ENCODE data around the gene MYRIP. TPM values are rescaled to one million over a fixed set of nuclear protein-coding genes. Genes with fewer than 3 reads are reported as not detected.

The MYRIP gene
- total and polyA plus RNA-seq, 11 donors = 0.42 to 2.2 (median 0.90) TPM

DNA sequence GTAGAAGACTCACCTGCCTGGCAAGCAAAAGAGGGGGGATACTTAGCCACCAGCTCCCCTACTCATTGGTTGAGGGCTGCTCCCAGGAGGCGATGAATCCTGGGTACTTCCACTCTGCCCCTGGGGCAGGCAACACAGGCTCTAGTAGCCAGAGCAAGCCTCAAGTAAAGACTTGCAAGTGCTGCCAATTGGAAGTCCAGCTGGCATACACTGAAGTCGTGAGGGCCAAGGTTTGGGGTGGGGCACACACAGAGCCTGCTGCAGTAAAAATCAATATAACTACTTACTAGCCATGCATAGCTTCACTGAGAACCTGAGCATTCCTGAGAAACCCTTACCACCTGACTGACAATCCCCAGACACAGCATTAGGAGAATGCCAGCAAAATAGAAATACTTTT lies 377.1 kb downstream of the MYRIP start:
- intact Hi-C loops (cut with DNase I) = loop anchor here in 2 of 10 donors (10.0 kb wide), 2 partner anchors 372 to 642 kb away; no protein-coding TSS in a partner anchor
- WGBS, 4 donors = 63 to 80% (median 73%) methylated on average over 2 of the region's 2 CpGs
- TF ChIP-seq, protein P1, sequence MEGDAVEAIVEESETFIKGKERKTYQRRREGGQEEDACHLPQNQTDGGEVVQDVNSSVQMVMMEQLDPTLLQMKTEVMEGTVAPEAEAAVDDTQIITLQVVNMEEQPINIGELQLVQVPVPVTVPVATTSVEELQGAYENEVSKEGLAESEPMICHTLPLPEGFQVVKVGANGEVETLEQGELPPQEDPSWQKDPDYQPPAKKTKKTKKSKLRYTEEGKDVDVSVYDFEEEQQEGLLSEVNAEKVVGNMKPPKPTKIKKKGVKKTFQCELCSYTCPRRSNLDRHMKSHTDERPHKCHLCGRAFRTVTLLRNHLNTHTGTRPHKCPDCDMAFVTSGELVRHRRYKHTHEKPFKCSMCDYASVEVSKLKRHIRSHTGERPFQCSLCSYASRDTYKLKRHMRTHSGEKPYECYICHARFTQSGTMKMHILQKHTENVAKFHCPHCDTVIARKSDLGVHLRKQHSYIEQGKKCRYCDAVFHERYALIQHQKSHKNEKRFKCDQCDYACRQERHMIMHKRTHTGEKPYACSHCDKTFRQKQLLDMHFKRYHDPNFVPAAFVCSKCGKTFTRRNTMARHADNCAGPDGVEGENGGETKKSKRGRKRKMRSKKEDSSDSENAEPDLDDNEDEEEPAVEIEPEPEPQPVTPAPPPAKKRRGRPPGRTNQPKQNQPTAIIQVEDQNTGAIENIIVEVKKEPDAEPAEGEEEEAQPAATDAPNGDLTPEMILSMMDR (IDR thresholded peaks at IDR 0.05) = no peak
- no peak for TF ChIP-seq POLR2A (IDR thresholded peaks at IDR 0.05)
- Histone ChIP-seq H3K27ac (no peak overlapping the region), H3K9me3 (no peaks in the 10 kb centered on the region), H3K4me1 (peaks cover 0 to 32% (median 4%) of the 10 kb centered on the region in 12 donors), H3K27me3 (no peaks in the 10 kb centered on the region), H3K36me3 (no peaks in the 10 kb centered on the region), H3K4me3 (no peak overlapping the region)
- DNase-seq = no peak
- ATAC-seq = no peak

DNA sequence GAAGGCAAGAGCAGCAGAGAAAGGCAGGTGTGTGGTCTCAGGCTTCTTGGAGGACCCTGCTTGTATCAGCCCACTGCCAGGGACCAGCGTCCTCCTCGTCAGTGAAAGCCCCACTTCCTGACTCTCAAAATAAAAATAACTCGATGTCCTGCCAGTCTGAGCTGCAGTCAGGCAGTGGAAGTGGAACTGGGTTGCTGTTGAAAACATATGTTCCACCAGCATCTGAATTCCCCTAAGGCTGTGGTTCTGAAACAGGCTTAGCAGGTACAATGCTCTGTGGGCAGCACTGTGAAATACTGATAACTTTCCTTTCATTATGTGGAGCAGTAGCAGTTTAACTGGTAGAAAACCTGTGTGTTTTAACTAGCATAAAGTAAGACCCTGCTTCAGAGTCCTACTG lies 378.5 kb downstream of the MYRIP start:
- Histone ChIP-seq H3K4me1 (peaks cover 0 to 32% (median 4%) of the 10 kb centered on the region in 12 donors), H3K9me3 (no peaks in the 10 kb centered on the region), H3K36me3 (no peaks in the 10 kb centered on the region), H3K4me3 (no peak overlapping the region), H3K27ac (no peak overlapping the region), H3K27me3 (no peaks in the 10 kb centered on the region)
- DNase-seq (no peak), ATAC-seq (peak in 2 of 4 donors; percentile 27 to 36)
- WGBS, 4 donors = 13 to 28% (median 19%) methylated on average over 1 to 3 of the region's 3 CpGs
- intact Hi-C loops (cut with DNase I) = loop anchor here in 2 of 10 donors (10.0 kb wide), 2 partner anchors 373 to 643 kb away; no protein-coding TSS in a partner anchor
- TF ChIP-seq, protein P1 (IDR thresholded peaks at IDR 0.05) = no peak
- no peak for TF ChIP-seq POLR2A (IDR thresholded peaks at IDR 0.05)

DNA sequence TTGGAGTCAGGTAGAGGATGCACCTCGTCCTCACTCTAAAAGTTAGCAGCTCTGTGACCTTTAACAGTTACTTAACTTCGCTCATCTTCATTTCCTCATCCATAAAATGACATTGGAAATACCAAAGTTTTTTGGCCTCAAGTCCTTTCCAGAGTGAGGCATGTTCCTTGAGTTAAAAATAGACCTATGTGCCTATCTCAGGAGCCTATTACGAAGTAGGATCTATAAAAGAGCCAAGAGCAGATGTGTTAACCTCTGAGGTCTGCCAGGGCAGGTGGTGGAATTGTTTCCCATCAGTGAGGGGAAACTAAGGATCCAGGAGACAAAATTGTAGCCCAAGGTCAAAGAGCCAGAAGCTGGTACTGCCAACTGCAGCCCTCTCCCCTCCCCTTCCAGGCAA lies 379.7 kb downstream of the MYRIP start:
- H3K9me3 ChIP-seq = no peaks in the 10 kb centered on the region
- no peak overlapping the region for H3K27ac ChIP-seq
- DNase-seq (no peak), ATAC-seq (peak in 2 of 4 donors; percentile 39 to 65)
- 71 to 79% (median 76%) methylated on average over 3 of the region's 3 CpGs for WGBS, 4 donors
- no peaks in the 10 kb centered on the region for H3K27me3 ChIP-seq
- peaks cover 0 to 32% (median 4%) of the 10 kb centered on the region in 12 donors for H3K4me1 ChIP-seq
- TF ChIP-seq, protein P1 (IDR thresholded peaks at IDR 0.05) = no peak
- no peak for TF ChIP-seq POLR2A (IDR thresholded peaks at IDR 0.05)
- intact Hi-C loops (cut with DNase I) = loop anchor here in 2 of 10 donors (10.0 kb wide), 2 partner anchors 374 to 644 kb away; no protein-coding TSS in a partner anchor
- no peaks in the 10 kb centered on the region for H3K36me3 ChIP-seq
- H3K4me3 ChIP-seq = no peak overlapping the region

DNA sequence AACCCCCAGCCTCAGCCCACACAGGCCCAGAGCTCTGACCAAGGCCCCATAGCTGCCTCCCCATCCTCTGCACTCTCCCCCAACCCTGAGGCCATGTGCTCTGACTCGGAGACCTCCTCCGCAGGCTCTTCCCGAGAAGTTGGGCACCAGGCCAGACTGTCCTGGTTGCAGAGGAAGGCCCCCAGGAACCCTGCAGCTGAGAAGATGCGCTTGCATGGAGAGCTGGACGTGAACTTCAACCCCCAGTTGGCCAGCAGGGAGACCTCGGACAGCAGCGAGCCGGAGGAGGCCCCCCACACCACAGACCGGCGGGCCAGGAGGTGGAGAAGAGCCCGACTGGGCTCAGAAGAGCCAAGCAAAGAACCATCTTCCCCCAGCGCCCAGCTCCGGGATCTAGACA lies 380.6 kb downstream of the MYRIP start:
- no peak overlapping the region for H3K27ac ChIP-seq
- TF ChIP-seq, protein P1 (IDR thresholded peaks at IDR 0.05) = no peak
- no peak for TF ChIP-seq POLR2A (IDR thresholded peaks at IDR 0.05)
- H3K9me3 ChIP-seq = peaks cover 0 to 4% (median 0%) of the 10 kb centered on the region in 12 donors
- ATAC-seq (peak in 1 of 4 donors; percentile 8), DNase-seq (no peak)
- WGBS, 4 donors = 61 to 84% (median 79%) methylated on average over 6 to 13 of the region's 13 CpGs
- H3K4me1 ChIP-seq = peaks cover 0 to 32% (median 4%) of the 10 kb centered on the region in 12 donors
- H3K4me3 ChIP-seq = no peak overlapping the region
- H3K27me3 ChIP-seq = no peaks in the 10 kb centered on the region
- H3K36me3 ChIP-seq = no peaks in the 10 kb centered on the region
- intact Hi-C loops (cut with DNase I) = no loop called here
